Fibroblast of lung (primary cell): ENCODE data around the gene IGHMBP2. TPM values are rescaled to one million over a fixed set of nuclear protein-coding genes. Genes with fewer than 3 reads are reported as not detected.
A peak's percentile ranks its signal among the peaks of the same experiment; 100 is the strongest.

Source experiments
- DNase-seq, 2 donors: peaks; one replicate each; pipeline versions ENCODE4 v3.0.0 to v3.0.0-alpha.2; 2010; ENCODE audit warnings: low read depth in 2 of 2
- H2AFZ ChIP-seq: 2 replicates; pipeline ENCODE4 v1.5.1; 2012; ENCODE audit warnings: low read length, control low read depth, inconsistent platforms
- H3K27ac ChIP-seq: 2 replicates; pipeline ENCODE4 v1.5.1; 2011; ENCODE audit warnings: low read length, control low read depth; ENCODE audit not compliant: insufficient read depth
- H3K27me3 ChIP-seq: 2 replicates; pipeline ENCODE4 v1.5.1; 2011; ENCODE audit warnings: mild to moderate bottlenecking, low read length; ENCODE audit not compliant: control insufficient read depth, insufficient read depth
- H3K36me3 ChIP-seq: 2 replicates; pipeline ENCODE4 v1.5.1; 2011; ENCODE audit warnings: low read length; ENCODE audit not compliant: control insufficient read depth, insufficient read depth
- H3K4me1 ChIP-seq: 2 replicates; pipeline ENCODE4 v1.5.1; 2011; ENCODE audit warnings: low read length; ENCODE audit not compliant: control insufficient read depth, insufficient read depth; ENCODE audit errors: extremely low read depth
- H3K4me2 ChIP-seq: 2 replicates; pipeline ENCODE4 v1.5.1; 2011; ENCODE audit warnings: low read length, control low read depth; ENCODE audit not compliant: insufficient read depth; ENCODE audit errors: extremely low read depth
- H3K4me3 ChIP-seq, 4 experiments: fragments of 200-600 bp in 1 of 4; sonication (generic) in 1 of 4; replicated peaks in 1 of 4; 2 replicates each; pipeline ENCODE4 v1.5.1; 2011 to 2016; ENCODE audit warnings: low read length in 4 of 4, low read depth in 3 of 4, mild to moderate bottlenecking in 3 of 4, control low read depth in 2 of 4, inconsistent platforms in 1 of 4, mixed read lengths in 1 of 4; ENCODE audit not compliant: insufficient read depth in 1 of 4; ENCODE audit errors: control extremely low read depth in 1 of 4
- H3K79me2 ChIP-seq: 2 replicates; pipeline ENCODE4 v1.5.1; 2012; ENCODE audit warnings: mild to moderate bottlenecking, low read length, inconsistent platforms; ENCODE audit not compliant: control insufficient read depth, insufficient read depth
- H3K9ac ChIP-seq: 2 replicates; pipeline ENCODE4 v1.5.1; 2011; ENCODE audit warnings: mild to moderate bottlenecking, low read length, control low read depth; ENCODE audit not compliant: insufficient read depth
- H3K9me3 ChIP-seq: 2 replicates; pipeline ENCODE4 v1.5.1; 2012; ENCODE audit warnings: low read depth, low read length; ENCODE audit not compliant: control insufficient read depth, insufficient read depth
- H4K20me1 ChIP-seq: 2 replicates; pipeline ENCODE4 v1.5.1; 2011; ENCODE audit warnings: low read length; ENCODE audit not compliant: control insufficient read depth, insufficient read depth; ENCODE audit errors: extremely low read depth
- EZH2 ChIP-seq: IDR thresholded peaks from 2 replicates; pipeline ENCODE4 v1.5.1; 2012; ENCODE audit warnings: low read length, control low read depth, mild to moderate bottlenecking; ENCODE audit errors: missing control alignments
- polyA plus RNA-seq, 2 donors: library from polyadenylated mRNA; depleted of rRNA in 1 of 2; stranded (reverse) in 1 of 2; unstranded in 1 of 2; fragments of >200 nt; gene quantifications; 2 replicates each; pipeline ENCODE4 v1.2.1, GENCODE V29; 2011 to 2012; ENCODE audit warnings: missing spikeins in 1 of 2
- total RNA-seq: library from RNA; depleted of rRNA; stranded (reverse); fragments of >200 nt; gene quantifications from 2 replicates; pipeline ENCODE4 v1.2.1, GENCODE V29; 2014
- TF ChIP-seq, protein P1 (sequence below), 2 donors: IDR thresholded peaks in 1 of 2; conservative IDR thresholded peaks in 1 of 2; 1 replicate in 1 of 2; 2 replicates in 1 of 2; pipeline ENCODE4 v1.5.1; 2011 to 2012; ENCODE audit warnings: low read length in 2 of 2, control low read depth in 1 of 2, inconsistent platforms in 1 of 2, low read depth in 1 of 2, mild to moderate bottlenecking in 1 of 2

The IGHMBP2 gene
- total and polyA plus RNA-seq, 2 donors (not counting 1 experiment from before 2014, with no cell fraction given): 5.2 to 8.6 TPM

DNA sequence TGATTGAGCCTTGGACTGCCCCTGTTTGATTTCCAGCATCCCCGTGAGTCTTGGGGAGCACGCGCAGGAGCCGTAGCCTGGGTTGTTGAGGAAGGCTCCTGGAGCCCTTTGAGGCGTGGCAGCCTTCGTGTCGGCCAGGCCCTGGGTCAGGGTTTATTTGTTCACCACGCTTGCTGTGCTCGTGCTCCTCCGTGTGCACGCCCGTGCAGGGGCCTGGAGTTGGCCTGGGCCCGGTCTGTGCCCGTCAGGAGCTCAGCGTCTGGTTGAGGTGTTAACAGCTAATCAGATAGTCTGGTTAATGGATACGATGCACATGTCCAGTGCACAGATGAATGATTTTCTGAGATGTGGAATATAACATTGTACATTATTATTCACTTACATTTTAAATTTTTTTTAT, 8.0 kb downstream of the IGHMBP2 start:
- TF ChIP-seq EZH2: no peak
- TF ChIP-seq, protein P1, sequence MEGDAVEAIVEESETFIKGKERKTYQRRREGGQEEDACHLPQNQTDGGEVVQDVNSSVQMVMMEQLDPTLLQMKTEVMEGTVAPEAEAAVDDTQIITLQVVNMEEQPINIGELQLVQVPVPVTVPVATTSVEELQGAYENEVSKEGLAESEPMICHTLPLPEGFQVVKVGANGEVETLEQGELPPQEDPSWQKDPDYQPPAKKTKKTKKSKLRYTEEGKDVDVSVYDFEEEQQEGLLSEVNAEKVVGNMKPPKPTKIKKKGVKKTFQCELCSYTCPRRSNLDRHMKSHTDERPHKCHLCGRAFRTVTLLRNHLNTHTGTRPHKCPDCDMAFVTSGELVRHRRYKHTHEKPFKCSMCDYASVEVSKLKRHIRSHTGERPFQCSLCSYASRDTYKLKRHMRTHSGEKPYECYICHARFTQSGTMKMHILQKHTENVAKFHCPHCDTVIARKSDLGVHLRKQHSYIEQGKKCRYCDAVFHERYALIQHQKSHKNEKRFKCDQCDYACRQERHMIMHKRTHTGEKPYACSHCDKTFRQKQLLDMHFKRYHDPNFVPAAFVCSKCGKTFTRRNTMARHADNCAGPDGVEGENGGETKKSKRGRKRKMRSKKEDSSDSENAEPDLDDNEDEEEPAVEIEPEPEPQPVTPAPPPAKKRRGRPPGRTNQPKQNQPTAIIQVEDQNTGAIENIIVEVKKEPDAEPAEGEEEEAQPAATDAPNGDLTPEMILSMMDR (conservative IDR thresholded peaks at IDR 0.05 in 1 of 2, IDR thresholded peaks at IDR 0.05 in 1 of 2; ENCODE audit: low read depth in 1 of 2, low read length in 2 of 2): no peak
- no peak overlapping the region for H2AFZ ChIP-seq
- H3K9me3 ChIP-seq: no peaks in the 10 kb centered on the region
- H3K27ac ChIP-seq: no peak overlapping the region
- peaks cover 11% of the 10 kb centered on the region for H3K36me3 ChIP-seq
- no peak overlapping the region for H3K9ac ChIP-seq
- no peaks in the 10 kb centered on the region for H3K27me3 ChIP-seq
- H3K4me1 ChIP-seq: no peaks in the 10 kb centered on the region
- DNase-seq: no peak
- H3K4me3 ChIP-seq: no peak overlapping the region
- no peaks in the 10 kb centered on the region for H3K79me2 ChIP-seq
- H3K4me2 ChIP-seq: no peak overlapping the region
- no peaks in the 10 kb centered on the region for H4K20me1 ChIP-seq

DNA sequence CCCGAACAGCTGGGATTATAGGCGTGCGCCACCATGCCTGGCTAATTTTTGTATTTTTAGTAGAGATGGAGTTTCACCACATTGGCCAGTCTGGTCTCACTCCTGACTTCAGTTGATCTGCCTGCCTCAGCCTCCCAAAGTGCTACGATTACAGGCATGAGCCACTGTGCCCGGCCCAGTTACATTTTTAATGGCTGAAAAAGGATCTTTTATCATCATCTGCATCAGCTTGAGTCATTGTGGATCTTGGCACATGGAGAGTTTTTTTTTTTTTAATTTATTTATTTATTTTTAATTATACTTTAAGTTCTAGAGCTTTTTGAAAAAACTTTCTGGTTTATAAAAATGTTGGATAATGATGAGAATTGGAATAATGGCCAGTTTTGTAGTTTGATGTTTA, 8.6 kb downstream of the IGHMBP2 start:
- no peak overlapping the region for H3K9ac ChIP-seq
- DNase-seq: peak; percentile 18 to 47
- H3K9me3 ChIP-seq: no peaks in the 10 kb centered on the region
- H3K36me3 ChIP-seq: peaks cover 11% of the 10 kb centered on the region
- no peak for TF ChIP-seq EZH2
- TF ChIP-seq, protein P1 (conservative IDR thresholded peaks at IDR 0.05 in 1 of 2, IDR thresholded peaks at IDR 0.05 in 1 of 2; ENCODE audit: low read depth in 1 of 2, low read length in 2 of 2): no peak
- no peaks in the 10 kb centered on the region for H3K79me2 ChIP-seq
- H3K27me3 ChIP-seq: no peaks in the 10 kb centered on the region
- no peak overlapping the region for H3K27ac ChIP-seq
- H3K4me2 ChIP-seq: no peak overlapping the region
- H3K4me1 ChIP-seq: no peaks in the 10 kb centered on the region
- no peak overlapping the region for H2AFZ ChIP-seq
- no peak overlapping the region for H3K4me3 ChIP-seq
- H4K20me1 ChIP-seq: no peaks in the 10 kb centered on the region

DNA sequence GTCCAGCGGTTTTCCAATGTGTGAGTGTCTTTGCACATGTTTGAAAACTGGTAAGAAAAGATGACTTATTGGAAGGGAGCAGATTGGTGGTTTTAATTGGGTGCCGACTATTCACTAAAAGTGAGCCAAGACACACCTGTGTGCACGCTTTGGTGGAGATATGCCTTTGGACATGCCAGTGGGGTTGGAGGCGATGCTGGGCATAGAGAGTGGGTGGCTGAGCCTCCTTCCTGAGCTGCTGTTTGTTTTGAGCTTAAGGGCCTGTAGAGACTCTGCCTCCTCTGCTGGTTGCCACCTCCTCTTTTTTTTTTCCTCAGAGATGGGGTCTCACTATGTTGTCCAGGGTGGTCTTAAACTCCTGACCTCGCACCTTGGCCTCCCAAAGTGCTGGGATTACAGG, 9.5 kb downstream of the IGHMBP2 start:
- H3K9ac ChIP-seq: no peak overlapping the region
- TF ChIP-seq EZH2: no peak
- TF ChIP-seq, protein P1 (conservative IDR thresholded peaks at IDR 0.05 in 1 of 2, IDR thresholded peaks at IDR 0.05 in 1 of 2; ENCODE audit: low read depth in 1 of 2, low read length in 2 of 2): no peak
- no peak overlapping the region for H2AFZ ChIP-seq
- H3K27me3 ChIP-seq: no peaks in the 10 kb centered on the region
- peaks cover 12% of the 10 kb centered on the region for H3K36me3 ChIP-seq
- no peaks in the 10 kb centered on the region for H3K9me3 ChIP-seq
- H3K27ac ChIP-seq: no peak overlapping the region
- no peak for DNase-seq
- H3K4me2 ChIP-seq: no peak overlapping the region
- no peaks in the 10 kb centered on the region for H3K79me2 ChIP-seq
- no peak overlapping the region for H3K4me3 ChIP-seq
- no peaks in the 10 kb centered on the region for H3K4me1 ChIP-seq
- H4K20me1 ChIP-seq: no peaks in the 10 kb centered on the region
